GM12878 (cell line): ENCODE results near the gene TUFM.

Source experiments
- CBX5 ChIP-seq: sonication (generic); IDR thresholded peaks from 2 replicates; pipeline ENCODE4 v1.6.1; 2016; ENCODE audit warnings: low read depth, moderate library complexity, mild to moderate bottlenecking, inconsistent platforms
- MXI1 ChIP-seq: fragments of 150-350 bp; IDR thresholded peaks from 2 replicates; pipeline ENCODE4 v1.6.1; 2011; ENCODE audit warnings: low read depth, mild to moderate bottlenecking, inconsistent platforms, low read length, improper control_type of control experiment
- MYC ChIP-seq: IDR thresholded peaks from 2 replicates; pipeline ENCODE4 v1.6.1; 2011; ENCODE audit warnings: mild to moderate bottlenecking, low read length, moderate library complexity, inconsistent platforms; ENCODE audit not compliant: insufficient read depth, insufficient replicate concordance, insufficient read length, severe bottlenecking
- POLR2A ChIP-seq: IDR thresholded peaks from 2 replicates; pipeline ENCODE4 v1.6.1; 2011; ENCODE audit warnings: low read depth, mild to moderate bottlenecking, low read length
- RCOR1 ChIP-seq: conservative IDR thresholded peaks from 2 replicates; pipeline ENCODE4 v1.6.1; 2012; ENCODE audit warnings: low read depth, low read length, improper control_type of control experiment
- SIN3A ChIP-seq: IDR thresholded peaks from 2 replicates; pipeline ENCODE4 v1.6.1; 2012; ENCODE audit warnings: low read depth, low read length, improper control_type of control experiment
- SPI1 ChIP-seq: IDR thresholded peaks from 2 replicates; pipeline ENCODE4 v1.6.1; 2011; ENCODE audit warnings: low read depth, mild to moderate bottlenecking, low read length, moderate library complexity, borderline replicate concordance; ENCODE audit not compliant: insufficient read depth
- TF ChIP-seq, protein P1 (sequence below): IDR thresholded peaks from 2 replicates; pipeline ENCODE4 v1.6.1; 2012; ENCODE audit warnings: low read depth, low read length, improper control_type of control experiment
- TF ChIP-seq, protein P2 (sequence below): fragments of 450-650 bp; formaldehyde crosslinking; IDR thresholded peaks from 2 replicates; pipeline ENCODE4 v1.4.0; 2022; ENCODE audit warnings: mild to moderate bottlenecking, moderate library complexity
- TF ChIP-seq, protein P3 (sequence below), 3 experiments: IDR thresholded peaks in 2 of 3; conservative IDR thresholded peaks in 1 of 3; 2 replicates each; pipeline ENCODE4 v1.5.1; 2011; ENCODE audit warnings: low read depth in 3 of 3, low read length in 3 of 3, mild to moderate bottlenecking in 3 of 3, control low read depth in 2 of 3, moderate library complexity in 2 of 3, inconsistent platforms in 1 of 3, mixed read lengths in 1 of 3; ENCODE audit not compliant: control insufficient read depth in 2 of 3, insufficient read depth in 1 of 3; ENCODE audit errors: extremely low read depth in 1 of 3

DNA sequence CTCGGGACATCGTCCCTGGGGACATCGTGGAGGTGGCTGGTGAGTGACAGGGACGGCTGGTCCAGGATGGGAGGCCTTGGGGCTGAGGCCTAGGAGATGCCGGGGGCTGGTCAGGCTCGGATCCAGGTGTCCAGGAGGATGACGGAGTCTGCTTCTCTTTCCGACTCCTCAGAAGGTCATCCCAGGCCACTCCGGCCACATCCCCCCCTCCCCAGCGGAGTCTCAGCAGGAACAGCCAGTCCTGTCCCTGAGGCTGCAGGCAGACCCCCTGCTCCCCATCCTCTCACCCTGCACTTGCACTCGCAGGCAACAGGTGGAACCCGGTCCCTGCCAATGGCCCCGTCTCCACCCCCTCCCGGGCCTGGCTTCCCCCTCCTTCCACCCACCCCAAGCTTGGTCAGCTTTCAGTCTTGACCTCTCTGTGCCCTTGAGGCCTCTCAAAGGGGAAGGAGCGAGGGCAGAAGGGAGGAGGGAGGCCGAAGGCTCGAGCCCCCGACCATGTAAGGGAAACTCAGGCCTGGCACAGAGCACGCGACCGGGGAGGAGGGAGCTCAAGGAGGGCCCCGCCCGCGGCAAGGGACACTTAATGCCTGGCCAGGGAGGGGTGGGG is 36.5 kb upstream of the TUFM start:
- TF ChIP-seq CBX5, result no peak
- TF ChIP-seq, protein P1, sequence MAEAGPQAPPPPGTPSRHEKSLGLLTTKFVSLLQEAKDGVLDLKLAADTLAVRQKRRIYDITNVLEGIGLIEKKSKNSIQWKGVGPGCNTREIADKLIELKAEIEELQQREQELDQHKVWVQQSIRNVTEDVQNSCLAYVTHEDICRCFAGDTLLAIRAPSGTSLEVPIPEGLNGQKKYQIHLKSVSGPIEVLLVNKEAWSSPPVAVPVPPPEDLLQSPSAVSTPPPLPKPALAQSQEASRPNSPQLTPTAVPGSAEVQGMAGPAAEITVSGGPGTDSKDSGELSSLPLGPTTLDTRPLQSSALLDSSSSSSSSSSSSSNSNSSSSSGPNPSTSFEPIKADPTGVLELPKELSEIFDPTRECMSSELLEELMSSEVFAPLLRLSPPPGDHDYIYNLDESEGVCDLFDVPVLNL, result no peak
- TF ChIP-seq, protein P2, sequence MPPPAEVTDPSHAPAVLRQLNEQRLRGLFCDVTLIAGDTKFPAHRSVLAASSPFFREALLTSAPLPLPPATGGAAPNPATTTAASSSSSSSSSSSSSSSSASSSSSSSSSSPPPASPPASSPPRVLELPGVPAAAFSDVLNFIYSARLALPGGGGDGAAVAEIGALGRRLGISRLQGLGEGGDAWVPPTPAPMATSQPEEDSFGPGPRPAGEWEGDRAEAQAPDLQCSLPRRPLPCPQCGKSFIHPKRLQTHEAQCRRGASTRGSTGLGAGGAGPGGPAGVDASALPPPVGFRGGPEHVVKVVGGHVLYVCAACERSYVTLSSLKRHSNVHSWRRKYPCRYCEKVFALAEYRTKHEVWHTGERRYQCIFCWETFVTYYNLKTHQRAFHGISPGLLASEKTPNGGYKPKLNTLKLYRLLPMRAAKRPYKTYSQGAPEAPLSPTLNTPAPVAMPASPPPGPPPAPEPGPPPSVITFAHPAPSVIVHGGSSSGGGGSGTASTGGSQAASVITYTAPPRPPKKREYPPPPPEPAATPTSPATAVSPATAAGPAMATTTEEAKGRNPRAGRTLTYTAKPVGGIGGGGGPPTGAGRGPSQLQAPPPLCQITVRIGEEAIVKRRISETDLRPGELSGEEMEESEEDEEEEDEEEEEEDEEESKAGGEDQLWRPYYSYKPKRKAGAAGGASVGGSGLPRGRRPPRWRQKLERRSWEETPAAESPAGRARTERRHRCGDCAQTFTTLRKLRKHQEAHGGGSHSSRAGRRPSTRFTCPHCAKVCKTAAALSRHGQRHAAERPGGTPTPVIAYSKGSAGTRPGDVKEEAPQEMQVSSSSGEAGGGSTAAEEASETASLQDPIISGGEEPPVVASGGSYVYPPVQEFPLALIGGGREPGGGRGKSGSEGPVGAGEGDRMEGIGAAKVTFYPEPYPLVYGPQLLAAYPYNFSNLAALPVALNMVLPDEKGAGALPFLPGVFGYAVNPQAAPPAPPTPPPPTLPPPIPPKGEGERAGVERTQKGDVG (CRISPR knock-in tag), result no peak
- TF ChIP-seq RCOR1, result no peak
- TF ChIP-seq, protein P3, sequence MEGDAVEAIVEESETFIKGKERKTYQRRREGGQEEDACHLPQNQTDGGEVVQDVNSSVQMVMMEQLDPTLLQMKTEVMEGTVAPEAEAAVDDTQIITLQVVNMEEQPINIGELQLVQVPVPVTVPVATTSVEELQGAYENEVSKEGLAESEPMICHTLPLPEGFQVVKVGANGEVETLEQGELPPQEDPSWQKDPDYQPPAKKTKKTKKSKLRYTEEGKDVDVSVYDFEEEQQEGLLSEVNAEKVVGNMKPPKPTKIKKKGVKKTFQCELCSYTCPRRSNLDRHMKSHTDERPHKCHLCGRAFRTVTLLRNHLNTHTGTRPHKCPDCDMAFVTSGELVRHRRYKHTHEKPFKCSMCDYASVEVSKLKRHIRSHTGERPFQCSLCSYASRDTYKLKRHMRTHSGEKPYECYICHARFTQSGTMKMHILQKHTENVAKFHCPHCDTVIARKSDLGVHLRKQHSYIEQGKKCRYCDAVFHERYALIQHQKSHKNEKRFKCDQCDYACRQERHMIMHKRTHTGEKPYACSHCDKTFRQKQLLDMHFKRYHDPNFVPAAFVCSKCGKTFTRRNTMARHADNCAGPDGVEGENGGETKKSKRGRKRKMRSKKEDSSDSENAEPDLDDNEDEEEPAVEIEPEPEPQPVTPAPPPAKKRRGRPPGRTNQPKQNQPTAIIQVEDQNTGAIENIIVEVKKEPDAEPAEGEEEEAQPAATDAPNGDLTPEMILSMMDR (IDR thresholded peaks at IDR 0.05 in 2 of 3, conservative IDR thresholded peaks at IDR 0.05 in 1 of 3; ENCODE audit: control insufficient read depth in 2 of 3, extremely low read depth in 1 of 3, insufficient read depth in 1 of 3, low read depth in 3 of 3, low read length in 3 of 3), result no peak
- no peak for TF ChIP-seq SPI1
- no peak for TF ChIP-seq SIN3A
- TF ChIP-seq POLR2A, result no peak
- no peak for TF ChIP-seq MYC
- no peak for TF ChIP-seq MXI1
